GM12873 (cell line): ENCODE measurements around the gene TSPO.

ENCODE experiments used
- CTCF ChIP-seq: IDR thresholded peaks from 2 replicates; pipeline ENCODE4 v1.5.1; 2012; ENCODE audit warnings: low read depth, mild to moderate bottlenecking, moderate library complexity, low read length, control low read depth; ENCODE audit not compliant: insufficient read depth; ENCODE audit errors: missing control alignments

Gene TSPO

GRCh38 chr22:43168471-43169309 is 17.3 kb downstream of the TSPO start:
- no peak for TF ChIP-seq CTCF

- TF ChIP-seq CTCF: no peak
Measured at GRCh38 chr22:43169310-43170130, 18.2 kb downstream of the TSPO start.

- TF ChIP-seq CTCF: no peak
Measured at GRCh38 chr22:43170131-43170480, 18.7 kb downstream of the TSPO start.

GRCh38 chr22:43171019-43171491 is 19.7 kb downstream of the TSPO start:
- no peak for TF ChIP-seq CTCF

- TF ChIP-seq CTCF: no peak
Measured at GRCh38 chr22:43171607-43172006, 20.2 kb downstream of the TSPO start.

- TF ChIP-seq CTCF: no peak
Measured at GRCh38 chr22:43172191-43172590, 20.8 kb downstream of the TSPO start.

GRCh38 chr22:43173566-43173965 is 22.2 kb downstream of the TSPO start:
- no peak for TF ChIP-seq CTCF
